GM21529 (cell line): ENCODE measurements around the gene CSAG2.
A peak's percentile ranks its signal among the peaks of the same experiment; 100 is the strongest.
"Not testable (repeated sequence)": the region's sequence is repeated elsewhere in the genome, so short reads cannot be mapped to it uniquely, and the experiment has no call there.

Experiments used
- ATAC-seq: cut with Tn5 transposase; IDR thresholded peaks from one replicate; pipeline ENCODE4 v1.9.1; 2021; ENCODE audit not compliant: unreplicated experiment

The CSAG2 gene, protein sequence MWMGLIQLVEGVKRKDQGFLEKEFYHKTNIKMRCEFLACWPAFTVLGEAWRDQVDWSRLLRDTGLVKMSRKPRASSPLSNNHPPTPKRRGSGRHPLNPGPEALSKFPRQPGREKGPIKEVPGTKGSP

DNA sequence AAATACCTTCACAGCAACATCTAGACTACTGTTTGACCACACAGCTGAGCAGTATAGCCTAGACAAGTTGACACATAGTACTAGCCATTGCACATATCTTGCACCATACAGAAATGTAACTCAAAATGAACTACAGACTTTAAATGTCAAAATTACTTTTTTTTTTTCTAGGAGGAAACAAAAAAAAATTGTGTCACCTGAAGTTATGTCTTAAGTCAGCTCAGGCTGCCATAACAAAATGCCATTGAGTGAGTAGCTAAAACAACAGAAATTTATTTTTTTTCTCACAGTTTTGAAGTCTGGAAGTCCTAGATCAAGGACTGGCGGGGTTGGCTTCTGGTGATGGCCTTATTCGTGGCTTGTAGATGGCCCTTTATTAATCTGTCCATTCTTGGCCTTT, at the start of gene CSAG2:
CSAG2 (minus strand) TSS at position 101 of the 400 bp plus-strand sequence. CDS start 161 bp downstream, outside the sequence.
- not testable (repeated sequence) for ATAC-seq

DNA sequence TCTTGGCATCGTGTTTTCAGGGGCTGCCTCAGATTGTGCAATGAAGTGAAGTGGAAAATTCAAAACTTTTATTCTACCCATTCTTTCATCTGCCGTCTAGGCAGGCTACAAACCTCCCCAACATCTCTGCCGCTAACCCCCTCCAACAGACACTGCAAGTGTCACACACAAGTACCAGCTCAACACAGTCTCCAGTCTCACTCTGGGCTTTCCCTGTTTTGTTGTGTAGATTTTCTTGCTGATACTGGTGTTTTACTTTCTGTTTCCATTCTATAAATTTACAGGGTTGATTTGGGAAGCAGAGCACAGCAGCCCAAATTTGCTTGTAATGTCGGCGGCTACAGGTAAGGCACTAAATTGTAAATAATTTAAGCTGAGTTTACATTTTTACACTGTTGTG, 45.8 kb upstream of the CSAG2 start:
- ATAC-seq, result not testable (repeated sequence)

DNA sequence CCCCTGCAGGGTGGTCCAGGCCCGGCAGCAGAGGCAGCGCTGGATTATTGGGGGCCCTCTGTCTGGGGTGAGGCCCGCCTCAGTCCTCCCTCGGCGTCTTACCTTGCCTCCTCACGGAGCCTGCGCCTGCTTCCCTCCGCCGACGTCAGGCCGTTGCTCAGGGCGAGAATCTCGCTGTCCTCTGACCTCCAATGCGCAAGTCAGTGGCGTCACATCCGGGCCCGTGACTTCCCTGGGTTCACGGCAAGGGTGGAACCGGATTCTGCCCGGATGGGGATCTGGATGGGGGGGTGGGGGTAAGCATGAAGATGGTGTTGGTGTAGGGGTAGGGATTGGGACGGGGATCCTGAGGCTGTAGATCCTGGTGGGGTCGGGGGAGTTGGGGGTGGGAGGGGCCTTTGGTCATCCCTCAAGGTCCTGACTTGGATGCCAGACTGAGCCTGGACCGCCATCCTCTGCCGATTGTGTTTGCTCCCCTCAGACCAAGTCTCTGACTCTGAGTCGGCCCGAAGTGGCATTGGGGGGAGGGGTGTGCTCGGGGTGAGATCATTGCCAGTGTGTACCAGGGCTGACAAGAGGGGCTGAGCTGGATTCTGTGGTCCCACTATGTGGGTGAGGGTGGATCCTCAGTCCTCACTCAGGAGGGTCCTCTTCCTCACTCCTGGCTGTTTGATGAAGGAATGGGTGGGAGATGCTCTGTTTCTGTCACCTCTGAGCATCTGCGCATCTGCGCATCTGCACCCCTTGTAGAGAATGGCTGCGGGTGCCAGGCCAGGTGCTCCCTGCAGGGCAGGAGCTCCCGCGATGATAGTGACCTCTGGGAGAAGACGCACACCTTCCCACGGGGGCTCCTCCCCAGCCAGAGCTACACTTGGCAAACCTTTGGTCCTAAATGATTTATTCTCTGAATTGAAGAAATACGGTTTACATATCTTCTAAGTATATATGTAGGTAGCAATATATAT, 44.9 kb upstream of the CSAG2 start, which contains the start of gene MAGEA2:
MAGEA2 (minus strand) TSS at position 157 of the 965 bp plus-strand sequence. CDS start 2,479 bp downstream, outside the sequence.
- ATAC-seq, result not testable (repeated sequence)

DNA sequence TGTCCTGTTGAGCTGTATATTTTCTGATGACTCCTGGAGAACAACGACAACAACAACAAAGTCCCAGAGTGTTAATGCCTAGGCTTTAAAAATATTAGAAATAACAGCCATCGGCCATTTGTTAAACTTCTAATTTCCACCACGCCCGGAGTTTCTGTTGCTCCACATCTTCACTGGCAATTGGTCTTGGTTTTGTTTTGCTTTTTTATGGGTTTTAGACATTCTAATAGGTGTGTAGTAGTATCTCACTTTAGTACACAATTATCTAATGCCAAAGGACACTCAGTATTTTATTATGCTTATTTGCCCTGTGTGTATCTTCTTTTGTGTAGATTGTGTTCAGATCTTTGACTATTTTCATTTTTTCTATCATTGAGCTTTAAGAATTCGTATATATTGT, 29.5 kb upstream of the CSAG2 start:
- no peak for ATAC-seq

DNA sequence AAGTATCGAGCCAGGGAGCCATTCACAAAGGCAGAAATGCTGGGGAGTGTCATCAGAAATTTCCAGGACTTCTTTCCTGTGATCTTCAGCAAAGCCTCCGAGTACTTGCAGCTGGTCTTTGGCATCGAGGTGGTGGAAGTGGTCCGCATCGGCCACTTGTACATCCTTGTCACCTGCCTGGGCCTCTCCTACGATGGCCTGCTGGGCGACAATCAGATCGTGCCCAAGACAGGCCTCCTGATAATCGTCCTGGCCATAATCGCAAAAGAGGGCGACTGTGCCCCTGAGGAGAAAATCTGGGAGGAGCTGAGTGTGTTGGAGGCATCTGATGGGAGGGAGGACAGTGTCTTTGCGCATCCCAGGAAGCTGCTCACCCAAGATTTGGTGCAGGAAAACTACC, 27.5 kb upstream of the CSAG2 start:
- not testable (repeated sequence) for ATAC-seq

DNA sequence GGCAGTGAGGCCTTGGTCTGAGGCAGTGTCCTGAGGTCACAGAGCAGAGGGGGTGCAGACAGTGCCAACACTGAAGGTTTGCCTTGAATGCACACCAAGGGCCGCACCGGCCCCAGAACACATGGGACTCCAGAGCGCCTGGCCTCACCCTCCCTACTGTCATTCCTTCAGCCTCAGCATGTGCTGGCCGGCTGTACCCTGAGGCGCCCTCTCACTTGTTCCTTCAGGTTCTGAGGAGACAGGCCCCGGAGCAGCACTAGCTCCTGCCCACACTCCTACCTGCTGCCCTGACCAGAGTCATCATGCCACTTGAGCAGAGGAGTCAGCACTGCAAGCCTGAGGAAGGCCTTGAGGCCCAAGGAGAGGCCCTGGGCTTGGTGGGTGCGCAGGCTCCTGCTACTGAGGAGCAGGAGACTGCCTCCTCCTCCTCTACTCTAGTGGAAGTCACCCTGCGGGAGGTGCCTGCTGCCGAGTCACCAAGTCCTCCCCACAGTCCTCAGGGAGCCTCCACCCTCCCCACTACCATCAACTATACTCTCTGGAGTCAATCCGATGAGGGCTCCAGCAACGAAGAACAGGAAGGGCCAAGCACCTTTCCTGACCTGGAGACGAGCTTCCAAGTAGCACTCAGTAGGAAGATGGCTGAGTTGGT, 26.9 kb upstream of the CSAG2 start:
- ATAC-seq, result no peak

DNA sequence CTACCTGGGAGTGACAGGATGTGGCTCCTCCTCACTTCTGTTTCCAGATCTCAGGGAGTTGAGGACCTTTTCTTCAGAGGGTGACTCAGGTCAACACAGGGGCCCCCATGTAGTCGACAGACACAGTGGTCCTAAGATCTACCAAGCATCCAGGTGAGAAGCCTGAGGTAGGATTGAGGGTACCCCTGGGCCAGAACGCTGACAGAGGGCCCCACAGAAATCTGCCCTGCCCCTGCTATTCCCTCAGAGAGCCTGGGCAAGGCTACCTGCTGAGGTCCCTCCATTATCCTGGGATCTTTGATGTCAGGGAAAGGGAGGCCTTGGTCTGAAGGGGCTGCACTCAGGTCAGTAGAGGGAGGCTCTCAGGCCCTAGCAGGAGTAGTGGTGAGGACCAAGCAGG, 26.0 kb upstream of the CSAG2 start:
- no peak for ATAC-seq

DNA sequence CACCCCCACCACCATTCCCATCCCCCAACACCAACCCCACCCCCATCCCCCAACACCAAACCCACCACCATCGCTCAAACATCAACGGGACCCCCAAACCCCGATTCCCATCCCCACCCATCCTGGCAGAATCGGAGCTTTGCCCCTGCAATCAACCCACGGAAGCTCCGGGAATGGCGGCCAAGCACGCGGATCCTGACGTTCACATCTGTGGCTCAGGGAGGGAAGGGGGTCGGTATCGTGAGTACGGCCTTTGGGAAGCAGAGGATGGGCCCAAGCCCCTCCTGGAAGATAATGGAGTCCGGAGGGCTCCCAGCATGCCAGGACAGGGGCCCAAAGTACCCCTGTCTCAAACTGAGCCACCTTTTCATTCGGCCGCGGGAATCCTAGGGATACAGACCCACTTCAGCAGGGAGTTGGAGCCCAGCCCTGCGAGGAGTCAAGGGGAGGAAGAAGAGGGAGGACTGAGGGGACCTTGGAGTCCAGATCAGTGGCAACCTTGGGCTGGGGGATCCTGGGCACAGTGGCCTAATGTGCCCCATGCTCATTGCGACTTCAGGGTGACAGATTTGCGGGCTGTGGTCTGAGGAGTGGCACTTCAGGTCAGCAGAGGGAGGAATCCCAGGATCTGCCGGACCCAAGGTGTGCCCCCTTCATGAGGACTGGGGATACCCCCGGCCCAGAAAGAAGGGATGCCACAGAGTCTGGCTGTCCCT, 25.2 kb upstream of the CSAG2 start:
- ATAC-seq, result not testable (repeated sequence)

DNA sequence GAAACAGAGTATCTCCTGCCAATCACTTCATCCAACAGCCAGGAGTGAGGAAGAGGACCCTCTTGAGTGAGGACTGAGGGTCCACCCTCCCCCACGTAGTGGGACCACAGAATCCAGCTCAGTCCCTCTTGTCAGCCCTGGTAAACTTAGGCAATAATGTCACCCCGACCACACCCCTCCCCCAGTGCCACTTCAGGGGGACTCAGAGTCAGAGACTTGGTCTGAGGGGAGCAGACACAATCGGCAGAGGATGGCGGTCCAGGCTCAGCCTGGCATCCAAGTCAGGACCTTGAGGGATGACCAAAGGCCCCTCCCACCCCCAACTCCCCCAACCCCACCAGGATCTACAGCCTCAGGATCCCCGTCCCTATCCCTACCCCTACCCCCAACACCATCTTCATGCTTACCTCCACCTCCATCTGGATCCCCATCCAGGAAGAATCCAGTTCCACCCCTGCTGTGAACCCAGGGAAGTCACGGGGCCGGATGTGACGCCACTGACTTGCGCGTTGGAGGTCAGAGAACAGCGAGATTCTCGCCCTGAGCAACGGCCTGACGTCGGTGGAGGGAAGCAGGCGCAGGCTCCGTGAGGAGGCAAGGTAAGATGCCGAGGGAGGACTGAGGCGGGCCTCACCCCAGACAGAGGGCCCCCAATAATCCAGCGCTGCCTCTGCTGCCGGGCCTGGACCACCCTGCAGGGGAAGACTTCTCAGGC, 24.3 kb upstream of the CSAG2 start, which contains the start of the genes CSAG1 and MAGEA12:
CSAG1 (minus strand) TSS at position 461 of the 715 bp plus-strand sequence. CDS start 1,261 bp downstream, outside the sequence.
MAGEA12 (plus strand) TSS at position 497 of the 715 bp plus-strand sequence. CDS start 2,405 bp downstream, outside the sequence.
- no peak for ATAC-seq

DNA sequence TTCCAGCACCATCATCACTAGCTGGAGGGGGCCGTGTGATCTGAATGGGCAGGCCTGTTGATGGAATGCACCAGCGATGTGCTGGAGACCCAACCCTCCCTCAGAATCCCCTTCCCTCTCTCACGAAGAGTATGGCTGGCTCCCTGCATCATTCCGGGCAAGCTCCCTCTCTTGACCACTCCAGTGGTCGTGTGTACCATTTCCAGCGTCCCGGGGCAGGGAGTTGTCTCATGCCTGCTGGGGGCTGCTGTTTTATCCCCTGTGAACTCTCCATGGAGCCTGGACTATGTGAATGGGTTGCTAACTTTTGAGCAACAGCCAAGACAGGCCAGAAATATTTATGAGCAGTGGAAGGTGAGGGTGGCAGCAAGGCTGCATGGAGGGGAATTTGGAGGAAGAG, 16.3 kb upstream of the CSAG2 start:
- ATAC-seq, result no peak

DNA sequence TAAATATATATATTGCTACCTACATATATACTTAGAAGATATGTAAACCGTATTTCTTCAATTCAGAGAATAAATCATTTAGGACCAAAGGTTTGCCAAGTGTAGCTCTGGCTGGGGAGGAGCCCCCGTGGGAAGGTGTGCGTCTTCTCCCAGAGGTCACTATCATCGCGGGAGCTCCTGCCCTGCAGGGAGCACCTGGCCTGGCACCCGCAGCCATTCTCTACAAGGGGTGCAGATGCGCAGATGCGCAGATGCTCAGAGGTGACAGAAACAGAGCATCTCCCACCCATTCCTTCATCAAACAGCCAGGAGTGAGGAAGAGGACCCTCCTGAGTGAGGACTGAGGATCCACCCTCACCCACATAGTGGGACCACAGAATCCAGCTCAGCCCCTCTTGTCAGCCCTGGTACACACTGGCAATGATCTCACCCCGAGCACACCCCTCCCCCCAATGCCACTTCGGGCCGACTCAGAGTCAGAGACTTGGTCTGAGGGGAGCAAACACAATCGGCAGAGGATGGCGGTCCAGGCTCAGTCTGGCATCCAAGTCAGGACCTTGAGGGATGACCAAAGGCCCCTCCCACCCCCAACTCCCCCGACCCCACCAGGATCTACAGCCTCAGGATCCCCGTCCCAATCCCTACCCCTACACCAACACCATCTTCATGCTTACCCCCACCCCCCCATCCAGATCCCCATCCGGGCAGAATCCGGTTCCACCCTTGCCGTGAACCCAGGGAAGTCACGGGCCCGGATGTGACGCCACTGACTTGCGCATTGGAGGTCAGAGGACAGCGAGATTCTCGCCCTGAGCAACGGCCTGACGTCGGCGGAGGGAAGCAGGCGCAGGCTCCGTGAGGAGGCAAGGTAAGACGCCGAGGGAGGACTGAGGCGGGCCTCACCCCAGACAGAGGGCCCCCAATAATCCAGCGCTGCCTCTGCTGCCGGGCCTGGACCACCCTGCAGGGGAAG, 5.0 kb upstream of the CSAG2 start, which contains the start of gene MAGEA2B:
MAGEA2B (plus strand) TSS at position 814 of the 973 bp plus-strand sequence. CDS start 2,479 bp downstream, outside the sequence.
- ATAC-seq, result not testable (repeated sequence)

DNA sequence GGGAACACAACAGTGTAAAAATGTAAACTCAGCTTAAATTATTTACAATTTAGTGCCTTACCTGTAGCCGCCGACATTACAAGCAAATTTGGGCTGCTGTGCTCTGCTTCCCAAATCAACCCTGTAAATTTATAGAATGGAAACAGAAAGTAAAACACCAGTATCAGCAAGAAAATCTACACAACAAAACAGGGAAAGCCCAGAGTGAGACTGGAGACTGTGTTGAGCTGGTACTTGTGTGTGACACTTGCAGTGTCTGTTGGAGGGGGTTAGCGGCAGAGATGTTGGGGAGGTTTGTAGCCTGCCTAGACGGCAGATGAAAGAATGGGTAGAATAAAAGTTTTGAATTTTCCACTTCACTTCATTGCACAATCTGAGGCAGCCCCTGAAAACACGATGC, 4.1 kb upstream of the CSAG2 start:
- not testable (repeated sequence) for ATAC-seq

DNA sequence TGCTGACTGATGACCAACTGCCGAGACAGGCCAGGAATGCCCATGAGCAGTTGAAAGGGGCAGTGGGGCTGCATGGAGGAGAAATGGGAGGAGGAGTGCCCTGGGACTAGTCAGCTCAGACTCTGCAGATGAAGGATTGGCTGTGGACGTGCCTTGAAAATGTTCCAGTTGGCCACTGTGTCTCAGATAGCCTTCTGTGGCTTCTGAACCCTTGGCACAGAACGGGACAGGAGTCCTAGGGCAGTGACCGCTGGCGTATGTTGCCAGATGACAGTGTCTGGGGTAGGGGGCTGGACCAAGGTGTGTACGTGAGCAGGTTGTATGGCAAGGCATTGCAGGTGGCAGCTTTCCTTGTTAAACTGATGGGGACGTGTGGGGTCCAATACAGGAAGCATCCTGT, 2.6 kb downstream of the CSAG2 start:
- not testable (repeated sequence) for ATAC-seq

DNA sequence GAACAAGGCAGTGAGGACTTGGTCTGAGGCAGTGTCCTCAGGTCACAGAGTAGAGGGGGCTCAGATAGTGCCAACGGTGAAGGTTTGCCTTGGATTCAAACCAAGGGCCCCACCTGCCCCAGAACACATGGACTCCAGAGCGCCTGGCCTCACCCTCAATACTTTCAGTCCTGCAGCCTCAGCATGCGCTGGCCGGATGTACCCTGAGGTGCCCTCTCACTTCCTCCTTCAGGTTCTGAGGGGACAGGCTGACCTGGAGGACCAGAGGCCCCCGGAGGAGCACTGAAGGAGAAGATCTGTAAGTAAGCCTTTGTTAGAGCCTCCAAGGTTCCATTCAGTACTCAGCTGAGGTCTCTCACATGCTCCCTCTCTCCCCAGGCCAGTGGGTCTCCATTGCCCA, 8.7 kb downstream of the CSAG2 start:
- ATAC-seq, result not testable (repeated sequence)

DNA sequence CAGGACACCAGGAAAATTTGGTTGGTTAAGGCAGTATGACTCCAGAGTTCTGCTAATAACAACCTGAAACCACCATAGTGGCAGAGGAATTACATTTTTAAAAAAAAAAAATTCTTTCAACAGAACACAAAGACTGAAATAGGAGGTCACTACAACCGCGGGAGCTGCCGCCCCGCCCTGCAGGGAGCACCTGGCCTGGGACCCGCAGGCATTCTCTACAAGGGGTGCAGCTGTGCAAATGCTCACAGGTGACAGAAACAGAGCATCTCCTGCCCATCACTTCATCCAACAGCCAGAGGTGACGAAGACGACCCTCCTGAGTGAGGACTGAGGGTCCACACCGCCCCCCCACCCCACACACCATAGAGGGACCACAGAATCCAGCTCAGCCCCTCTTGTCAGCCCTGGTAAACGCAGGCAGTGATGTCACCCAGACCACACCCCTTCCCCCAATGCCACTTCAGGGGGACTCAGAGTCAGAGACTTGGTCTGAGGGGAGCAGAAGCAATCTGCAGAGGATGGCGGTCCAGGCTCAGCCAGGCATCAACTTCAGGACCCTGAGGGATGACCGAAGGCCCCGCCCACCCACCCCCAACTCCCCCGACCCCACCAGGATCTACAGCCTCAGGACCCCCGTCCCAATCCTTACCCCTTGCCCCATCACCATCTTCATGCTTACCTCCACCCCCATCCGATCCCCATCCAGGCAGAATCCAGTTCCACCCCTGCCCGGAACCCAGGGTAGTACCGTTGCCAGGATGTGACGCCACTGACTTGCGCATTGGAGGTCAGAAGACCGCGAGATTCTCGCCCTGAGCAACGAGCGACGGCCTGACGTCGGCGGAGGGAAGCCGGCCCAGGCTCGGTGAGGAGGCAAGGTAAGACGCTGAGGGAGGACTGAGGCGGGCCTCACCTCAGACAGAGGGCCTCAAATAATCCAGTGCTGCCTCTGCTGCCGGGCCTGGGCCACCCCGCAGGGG, 10.8 kb downstream of the CSAG2 start, which contains the start of gene MAGEA3:
MAGEA3 (plus strand) TSS at position 843 of the 980 bp plus-strand sequence. CDS start 2,039 bp downstream, outside the sequence.
- not testable (repeated sequence) for ATAC-seq

DNA sequence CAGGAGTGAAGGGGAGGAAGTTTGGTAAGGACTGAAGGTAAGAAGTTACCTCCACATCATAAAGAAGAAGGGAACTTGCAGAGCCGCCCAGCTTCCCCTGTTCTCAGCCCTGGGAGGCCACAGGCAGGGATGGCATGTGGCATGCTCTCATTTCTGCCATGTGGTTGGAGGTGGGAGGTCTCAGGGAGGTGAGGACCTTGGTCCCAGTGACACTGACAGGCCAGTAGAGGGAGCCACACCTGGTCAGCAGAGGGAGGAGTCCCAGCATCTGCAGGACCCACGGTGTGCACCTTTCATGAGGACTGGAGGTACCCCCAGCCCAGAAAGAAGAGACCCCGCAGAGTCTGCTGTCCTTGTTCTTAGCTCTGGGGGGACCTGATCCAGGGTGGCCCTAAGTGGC, 28.1 kb downstream of the CSAG2 start:
- ATAC-seq, result peak; percentile 96

DNA sequence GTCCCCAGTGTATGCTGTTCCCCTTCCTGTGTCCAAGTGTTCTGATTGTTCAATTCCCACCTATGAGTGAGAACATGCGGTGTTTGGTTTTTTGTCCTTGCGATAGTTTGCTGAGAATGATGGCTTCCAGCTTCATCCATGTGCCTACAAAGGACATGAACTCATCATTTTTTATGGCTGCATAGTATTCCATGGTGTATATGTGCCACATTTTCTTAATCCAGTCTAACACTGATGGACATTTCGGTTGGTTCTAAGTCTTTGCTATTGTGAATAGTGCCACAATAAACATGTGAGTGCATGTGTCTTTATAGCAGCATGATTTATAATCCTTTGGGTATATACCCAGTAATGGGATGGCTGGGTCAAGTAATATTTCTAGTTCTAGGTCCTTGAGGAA, 34.4 kb downstream of the CSAG2 start:
- not testable (repeated sequence) for ATAC-seq
